ENCODE data around the gene LIF. TPM values are rescaled to one million over a fixed set of nuclear protein-coding genes. Genes with fewer than 3 reads are reported as not detected.

LIF gene
- total RNA-seq, 1 donor from 2014 or later: 0.23 TPM

DNA sequence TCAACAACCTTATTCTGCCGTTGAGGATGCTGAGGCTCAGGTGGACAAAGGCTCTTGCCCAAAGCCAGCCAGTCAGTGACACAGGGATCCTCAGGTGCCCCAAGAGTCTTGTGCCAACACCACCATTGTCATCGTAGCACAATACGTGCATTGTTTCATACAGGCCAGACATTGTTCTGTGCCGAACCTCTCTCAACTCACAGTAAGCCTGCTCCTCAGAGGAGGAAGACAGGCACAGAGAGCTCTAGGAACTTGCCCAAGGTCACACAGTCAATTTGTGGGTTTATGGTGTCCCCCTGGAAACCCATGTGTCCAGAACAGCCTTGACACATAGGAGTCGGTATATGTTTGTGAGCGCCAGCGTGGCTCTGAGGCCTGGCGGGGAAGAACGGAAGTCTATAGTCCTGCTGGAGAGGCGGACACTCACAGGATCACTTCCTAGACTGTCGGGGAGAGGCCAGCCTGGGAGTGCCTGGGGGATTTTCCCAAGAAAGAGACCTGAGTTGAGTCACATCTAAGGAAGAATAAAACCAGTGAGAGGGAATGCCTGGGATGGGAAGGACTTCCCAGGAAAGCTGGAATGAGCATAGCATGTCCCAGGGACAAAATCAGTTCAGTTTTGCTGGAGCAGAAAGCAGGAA is 20.2 kb downstream of the LIF start:
- Mint-ChIP-seq H3K4me3 (ENCODE audit: unreplicated experiment) (no peak overlapping the region), H3K27me3 (ENCODE audit: unreplicated experiment) (peaks cover 3% of the 10 kb centered on the region), H3K9me3 (ENCODE audit: unreplicated experiment) (no peaks in the 10 kb centered on the region), H3K36me3 (ENCODE audit: low read depth, unreplicated experiment) (no peaks in the 10 kb centered on the region), H3K27ac (ENCODE audit: unreplicated experiment) (no peak overlapping the region), H3K4me1 (ENCODE audit: unreplicated experiment) (peaks cover 11% of the 10 kb centered on the region)
- no peak for TF ChIP-seq CTCF (IDR thresholded peaks at IDR 0.05; ENCODE audit: unreplicated experiment)
- no peak for DNase-seq (ENCODE audit: low spot score)

- DNase-seq (ENCODE audit: low spot score): no peak
- H3K27me3 Mint-ChIP-seq (ENCODE audit: unreplicated experiment): peaks cover 5% of the 10 kb centered on the region
- peaks cover 13% of the 10 kb centered on the region for H3K4me1 Mint-ChIP-seq (ENCODE audit: unreplicated experiment)
- TF ChIP-seq CTCF (IDR thresholded peaks at IDR 0.05; ENCODE audit: unreplicated experiment): no peak
- H3K27ac Mint-ChIP-seq (ENCODE audit: unreplicated experiment): no peak overlapping the region
- no peaks in the 10 kb centered on the region for H3K36me3 Mint-ChIP-seq (ENCODE audit: low read depth, unreplicated experiment)
- no peak overlapping the region for H3K4me3 Mint-ChIP-seq (ENCODE audit: unreplicated experiment)
- no peaks in the 10 kb centered on the region for H3K9me3 Mint-ChIP-seq (ENCODE audit: unreplicated experiment)
Measured at GRCh38 chr22:30225220-30225927, 21.2 kb downstream of the LIF start.

DNA sequence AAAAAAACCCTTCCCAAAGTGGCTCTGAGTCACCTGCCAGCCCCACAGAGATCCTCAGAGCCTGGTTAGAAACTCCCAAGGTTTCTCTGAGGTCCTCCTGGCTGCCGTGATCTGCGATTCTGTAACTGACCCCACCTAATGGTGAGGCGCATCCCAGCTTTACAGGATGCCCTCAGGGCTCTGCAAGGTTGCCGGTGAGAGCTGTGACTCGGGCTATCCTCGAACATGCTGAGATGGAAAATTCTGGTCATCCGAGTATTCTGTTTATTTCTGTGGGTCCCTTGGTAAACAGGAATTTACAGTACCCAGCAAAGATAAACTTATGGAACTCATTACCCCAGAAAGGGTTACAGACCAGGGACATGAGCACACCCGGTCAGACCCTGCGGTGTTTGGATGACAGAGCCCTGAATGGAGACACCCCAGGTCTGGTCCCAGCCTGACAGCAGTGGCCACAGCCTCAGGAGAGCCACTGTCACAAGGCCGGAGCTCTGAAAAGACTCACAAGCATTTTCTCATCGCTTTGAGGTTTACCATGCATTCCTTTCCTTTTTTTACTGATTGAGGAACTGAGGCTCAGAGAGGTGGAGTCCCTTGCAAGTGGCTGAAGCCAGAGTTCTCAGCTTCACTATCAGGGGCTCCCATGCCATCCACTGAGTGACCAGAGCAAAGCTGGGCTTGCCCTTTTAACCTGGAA is 22.2 kb downstream of the LIF start:
- Mint-ChIP-seq H3K36me3 (ENCODE audit: low read depth, unreplicated experiment) (no peaks in the 10 kb centered on the region), H3K4me3 (ENCODE audit: unreplicated experiment) (no peak overlapping the region), H3K27ac (ENCODE audit: unreplicated experiment) (no peak overlapping the region), H3K27me3 (ENCODE audit: unreplicated experiment) (peaks cover 5% of the 10 kb centered on the region), H3K9me3 (ENCODE audit: unreplicated experiment) (no peaks in the 10 kb centered on the region), H3K4me1 (ENCODE audit: unreplicated experiment) (peaks cover 13% of the 10 kb centered on the region)
- no peak for DNase-seq (ENCODE audit: low spot score)
- no peak for TF ChIP-seq CTCF (IDR thresholded peaks at IDR 0.05; ENCODE audit: unreplicated experiment)

GRCh38 chr22:30223303-30223702 is 23.3 kb downstream of the LIF start:
- Mint-ChIP-seq H3K27me3 (ENCODE audit: unreplicated experiment) (peaks cover 5% of the 10 kb centered on the region), H3K36me3 (ENCODE audit: low read depth, unreplicated experiment) (no peaks in the 10 kb centered on the region), H3K27ac (ENCODE audit: unreplicated experiment) (no peak overlapping the region), H3K9me3 (ENCODE audit: unreplicated experiment) (no peaks in the 10 kb centered on the region), H3K4me3 (ENCODE audit: unreplicated experiment) (no peak overlapping the region), H3K4me1 (ENCODE audit: unreplicated experiment) (peaks cover 11% of the 10 kb centered on the region)
- DNase-seq (ENCODE audit: low spot score): no peak
- TF ChIP-seq CTCF (IDR thresholded peaks at IDR 0.05; ENCODE audit: unreplicated experiment): no peak

DNA sequence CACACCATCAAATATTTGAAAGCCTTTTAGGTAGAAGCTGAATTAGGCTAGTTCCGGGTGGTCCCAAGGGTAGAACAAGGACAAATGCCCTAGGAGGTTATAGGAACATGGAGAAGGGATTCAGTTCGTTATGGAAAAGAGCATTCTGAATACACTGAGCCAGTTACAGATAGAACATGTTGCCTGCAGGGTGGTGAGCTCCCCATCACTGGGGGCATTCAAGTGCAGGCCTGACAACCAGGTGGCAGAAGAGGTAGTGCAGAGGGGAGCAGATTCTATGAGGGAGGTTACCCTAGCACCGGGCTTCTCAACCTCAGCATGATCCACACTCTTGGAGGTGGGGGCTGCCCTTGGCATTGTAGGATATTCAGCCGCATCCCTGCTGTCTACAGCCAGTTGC is 24.2 kb downstream of the LIF start:
- TF ChIP-seq CTCF (IDR thresholded peaks at IDR 0.05; ENCODE audit: unreplicated experiment): no peak
- no peak for DNase-seq (ENCODE audit: low spot score)
- H3K27ac Mint-ChIP-seq (ENCODE audit: unreplicated experiment): no peak overlapping the region
- H3K9me3 Mint-ChIP-seq (ENCODE audit: unreplicated experiment): no peaks in the 10 kb centered on the region
- H3K36me3 Mint-ChIP-seq (ENCODE audit: low read depth, unreplicated experiment): no peaks in the 10 kb centered on the region
- peaks cover 5% of the 10 kb centered on the region for H3K27me3 Mint-ChIP-seq (ENCODE audit: unreplicated experiment)
- no peak overlapping the region for H3K4me3 Mint-ChIP-seq (ENCODE audit: unreplicated experiment)
- H3K4me1 Mint-ChIP-seq (ENCODE audit: unreplicated experiment): peaks cover 11% of the 10 kb centered on the region
